Progenitor cell of endocrine pancreas (in vitro differentiated cells): ENCODE measurements around the gene CLIC5. TPM values are rescaled to one million over a fixed set of nuclear protein-coding genes. Genes with fewer than 3 reads are reported as not detected.

Source experiments
- DNase-seq: peaks from one replicate; pipeline ENCODE4 v3.0.0; 2021; ENCODE audit warnings: low spot score; ENCODE audit not compliant: unreplicated experiment
- H3K27ac Mint-ChIP-seq: 2 replicates; pipeline ENCODE4 v1.8.0; 2021; ENCODE audit warnings: mild to moderate bottlenecking, moderate library complexity, mixed read lengths
- H3K27me3 Mint-ChIP-seq: 2 replicates; pipeline ENCODE4 v1.8.0; 2021; ENCODE audit warnings: mixed read lengths
- H3K36me3 Mint-ChIP-seq: 2 replicates; pipeline ENCODE4 v1.8.0; 2022; ENCODE audit warnings: mixed read lengths; ENCODE audit not compliant: insufficient read depth
- H3K4me1 Mint-ChIP-seq: 2 replicates; pipeline ENCODE4 v1.8.0; 2021; ENCODE audit warnings: low read depth, mixed read lengths
- H3K4me3 Mint-ChIP-seq: 2 replicates; pipeline ENCODE4 v1.8.0; 2021; ENCODE audit warnings: low read depth, mild to moderate bottlenecking, moderate library complexity, mixed read lengths
- H3K9me3 Mint-ChIP-seq: 2 replicates; pipeline ENCODE4 v1.8.0; 2021; ENCODE audit warnings: low read depth, mixed read lengths
- total RNA-seq: library from RNA; stranded (reverse); gene quantifications from 2 replicates; pipeline ENCODE4 v1.2.1, GENCODE V29; 2021
- TF ChIP-seq, protein P1 (sequence below): fragments of 200-600 bp; sonication (generic); IDR thresholded peaks from one replicate; pipeline ENCODE4 v1.5.0; 2021; ENCODE audit warnings: antibody characterized with exemption, mild to moderate bottlenecking; ENCODE audit not compliant: unreplicated experiment

CLIC5 gene
- total RNA-seq, 1 donor from 2014 or later: 35.9 TPM

- TF ChIP-seq, protein P1, sequence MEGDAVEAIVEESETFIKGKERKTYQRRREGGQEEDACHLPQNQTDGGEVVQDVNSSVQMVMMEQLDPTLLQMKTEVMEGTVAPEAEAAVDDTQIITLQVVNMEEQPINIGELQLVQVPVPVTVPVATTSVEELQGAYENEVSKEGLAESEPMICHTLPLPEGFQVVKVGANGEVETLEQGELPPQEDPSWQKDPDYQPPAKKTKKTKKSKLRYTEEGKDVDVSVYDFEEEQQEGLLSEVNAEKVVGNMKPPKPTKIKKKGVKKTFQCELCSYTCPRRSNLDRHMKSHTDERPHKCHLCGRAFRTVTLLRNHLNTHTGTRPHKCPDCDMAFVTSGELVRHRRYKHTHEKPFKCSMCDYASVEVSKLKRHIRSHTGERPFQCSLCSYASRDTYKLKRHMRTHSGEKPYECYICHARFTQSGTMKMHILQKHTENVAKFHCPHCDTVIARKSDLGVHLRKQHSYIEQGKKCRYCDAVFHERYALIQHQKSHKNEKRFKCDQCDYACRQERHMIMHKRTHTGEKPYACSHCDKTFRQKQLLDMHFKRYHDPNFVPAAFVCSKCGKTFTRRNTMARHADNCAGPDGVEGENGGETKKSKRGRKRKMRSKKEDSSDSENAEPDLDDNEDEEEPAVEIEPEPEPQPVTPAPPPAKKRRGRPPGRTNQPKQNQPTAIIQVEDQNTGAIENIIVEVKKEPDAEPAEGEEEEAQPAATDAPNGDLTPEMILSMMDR: no peak
- Mint-ChIP-seq H3K9me3 (no peaks in the 10 kb centered on the region), H3K27ac (no peak overlapping the region), H3K4me3 (no peak overlapping the region), H3K27me3 (no peaks in the 10 kb centered on the region), H3K36me3 (peaks cover 2% of the 10 kb centered on the region), H3K4me1 (peaks cover 9% of the 10 kb centered on the region)
- no peak for DNase-seq
Measured at GRCh38 chr6:45961125-45961524, 54.5 kb downstream of the CLIC5 start.

- Mint-ChIP-seq H3K27me3 (no peaks in the 10 kb centered on the region), H3K9me3 (no peaks in the 10 kb centered on the region), H3K4me3 (no peak overlapping the region), H3K4me1 (peaks cover 21% of the 10 kb centered on the region), H3K36me3 (peaks cover 1% of the 10 kb centered on the region), H3K27ac (peak overlapping the region; percentile 49)
- no peak for DNase-seq
- TF ChIP-seq, protein P1: no peak
Measured at GRCh38 chr6:45959534-45960145, 56.0 kb downstream of the CLIC5 start.

DNA sequence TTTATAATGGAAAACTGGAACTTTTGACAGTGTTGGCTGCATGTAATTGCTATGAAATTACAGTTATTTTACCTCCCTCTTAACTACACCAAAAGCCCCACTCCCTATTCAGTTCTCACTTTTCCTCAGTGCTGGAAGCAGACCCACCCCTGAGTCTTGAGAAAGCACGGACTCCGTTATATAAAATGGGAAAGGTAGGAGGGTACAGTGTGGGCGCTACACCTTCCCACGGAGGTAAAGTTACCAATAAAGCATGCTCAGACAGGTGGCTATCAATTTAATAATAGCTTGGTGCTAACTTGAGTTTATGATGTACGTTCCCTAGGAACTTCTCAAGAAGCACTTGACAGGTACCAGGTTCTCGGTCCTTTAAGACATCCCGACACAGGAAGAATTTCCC is 59.0 kb downstream of the CLIC5 start:
- Mint-ChIP-seq H3K4me1 (peaks cover 24% of the 10 kb centered on the region), H3K36me3 (peaks cover 18% of the 10 kb centered on the region), H3K27me3 (no peaks in the 10 kb centered on the region), H3K9me3 (peaks cover 4% of the 10 kb centered on the region), H3K4me3 (no peak overlapping the region), H3K27ac (no peak overlapping the region)
- TF ChIP-seq, protein P1: no peak
- no peak for DNase-seq

GRCh38 chr6:45956176-45956575 is 59.5 kb downstream of the CLIC5 start:
- Mint-ChIP-seq H3K36me3 (peaks cover 18% of the 10 kb centered on the region), H3K4me1 (peaks cover 29% of the 10 kb centered on the region), H3K9me3 (peaks cover 4% of the 10 kb centered on the region), H3K27ac (no peak overlapping the region), H3K27me3 (no peaks in the 10 kb centered on the region), H3K4me3 (no peak overlapping the region)
- no peak for DNase-seq
- TF ChIP-seq, protein P1: no peak

GRCh38 chr6:45955597-45955996 is 60.1 kb downstream of the CLIC5 start:
- Mint-ChIP-seq H3K9me3 (peaks cover 4% of the 10 kb centered on the region), H3K27ac (no peak overlapping the region), H3K4me1 (peaks cover 31% of the 10 kb centered on the region), H3K4me3 (no peak overlapping the region), H3K27me3 (no peaks in the 10 kb centered on the region), H3K36me3 (peaks cover 18% of the 10 kb centered on the region)
- DNase-seq: no peak
- TF ChIP-seq, protein P1: no peak
